Renal cortical epithelial cell (primary cell): ENCODE measurements around the gene NPNT. TPM values are rescaled to one million over a fixed set of nuclear protein-coding genes. Genes with fewer than 3 reads are reported as not detected.

ENCODE experiments used
- DNase-seq: peaks from one replicate; pipeline ENCODE4 v3.0.0-alpha.2; 2011; ENCODE audit warnings: low read depth
- total RNA-seq: library from RNA; depleted of rRNA; stranded (reverse); fragments of >200 nt; gene quantifications from 2 replicates; pipeline ENCODE4 v1.2.3, GENCODE V29; 2014

NPNT gene
- total RNA-seq, 1 donor from 2014 or later: 10.3 TPM

GRCh38 chr4:105970371-105970770 is 75.1 kb downstream of the NPNT start:
- no peak for DNase-seq

DNA sequence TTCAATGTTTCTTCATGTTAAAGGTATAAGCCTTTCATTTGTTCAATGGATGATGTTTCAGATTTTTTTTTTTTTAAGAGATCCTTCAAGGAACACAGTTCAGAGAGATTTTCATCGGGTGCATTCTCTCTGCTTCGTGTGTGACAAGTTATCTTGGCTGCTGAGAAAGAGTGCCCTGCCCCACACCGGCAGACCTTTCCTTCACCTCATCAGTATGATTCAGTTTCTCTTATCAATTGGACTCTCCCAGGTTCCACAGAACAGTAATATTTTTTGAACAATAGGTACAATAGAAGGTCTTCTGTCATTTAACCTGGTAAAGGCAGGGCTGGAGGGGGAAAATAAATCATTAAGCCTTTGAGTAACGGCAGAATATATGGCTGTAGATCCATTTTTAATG is 75.8 kb downstream of the NPNT start:
- no peak for DNase-seq

DNA sequence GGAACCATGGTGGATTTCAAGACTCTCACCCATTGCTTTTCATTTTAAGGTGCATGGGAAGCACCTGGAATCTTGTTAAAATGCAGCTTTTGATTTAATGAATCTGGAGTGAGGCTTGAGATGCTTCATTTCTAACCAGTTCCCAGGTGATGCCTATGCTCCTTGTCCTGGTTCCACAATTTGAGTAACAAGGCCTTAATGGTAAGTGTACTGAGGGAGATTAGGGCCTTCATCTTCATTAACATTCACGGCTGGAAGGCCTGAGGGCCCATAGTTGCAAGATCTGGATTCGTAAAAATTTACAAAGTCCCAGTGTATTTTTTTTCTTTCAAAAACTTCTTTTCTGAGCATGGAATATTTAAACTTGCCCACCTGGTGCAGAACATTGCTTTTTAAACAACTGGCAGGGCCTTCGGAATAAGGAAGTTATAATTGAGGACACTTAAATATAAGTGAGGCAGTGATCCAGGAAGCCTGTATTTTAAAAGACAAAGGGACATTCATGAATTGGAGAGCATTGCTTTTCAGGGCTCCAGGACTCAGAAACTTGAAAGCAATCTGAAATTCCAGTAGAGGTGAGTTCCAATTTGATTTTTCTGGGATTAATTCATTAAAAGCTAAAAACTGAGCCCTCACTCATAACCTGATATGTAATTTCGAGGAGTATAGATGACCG is 77.8 kb downstream of the NPNT start:
- DNase-seq: no peak

DNA sequence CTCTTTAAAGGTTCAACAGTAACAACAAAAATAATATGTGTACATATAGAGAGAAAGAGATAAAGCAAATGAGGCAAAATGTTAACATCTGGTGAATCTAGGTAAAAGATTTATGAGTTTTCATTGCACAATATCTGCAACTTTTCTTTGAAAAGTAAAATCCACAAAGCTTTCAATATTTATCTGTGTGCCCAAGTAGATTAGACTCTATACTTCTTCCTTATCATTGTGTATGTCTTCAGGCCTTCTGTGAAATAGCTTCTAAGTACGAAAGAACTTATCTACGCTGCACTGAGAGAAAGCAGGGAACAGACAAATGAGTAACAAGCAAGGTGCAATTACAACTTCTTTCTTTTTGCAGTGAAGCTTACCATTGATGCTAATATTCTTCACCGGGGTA is 81.6 kb downstream of the NPNT start:
- DNase-seq: no peak

DNA sequence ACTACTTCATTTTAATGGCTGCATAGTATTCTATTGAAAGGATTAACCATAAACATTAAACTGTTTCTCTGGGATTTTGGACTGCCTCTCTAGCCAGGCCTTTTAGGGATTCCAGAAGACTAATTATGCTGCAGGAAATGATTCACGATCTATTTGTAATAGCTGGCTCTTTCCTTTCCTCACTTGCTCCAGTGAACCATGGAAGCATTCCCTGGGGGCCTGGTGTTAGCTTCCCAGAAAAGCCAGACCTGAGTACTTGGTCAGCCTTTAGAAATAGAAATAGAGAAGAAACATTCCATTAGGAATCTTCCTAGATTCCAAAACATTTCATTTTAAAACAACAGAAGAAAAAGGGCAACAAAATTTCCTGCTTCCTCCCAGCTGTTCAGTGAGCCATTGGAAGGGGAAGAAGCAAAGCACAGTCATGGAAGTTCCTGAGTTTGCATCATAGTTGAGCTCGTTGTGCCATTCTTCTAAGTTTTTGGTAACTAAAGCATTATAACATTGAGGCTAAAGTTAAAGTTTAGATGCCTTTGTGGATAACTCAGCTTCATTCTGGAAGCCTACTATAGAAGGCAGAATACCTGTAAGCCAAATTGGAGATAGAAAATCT is 83.5 kb downstream of the NPNT start:
- DNase-seq: peak; percentile 98

GRCh38 chr4:105979506-105979905 is 84.2 kb downstream of the NPNT start:
- DNase-seq: peak; percentile 71

GRCh38 chr4:105988671-105989070 is 93.4 kb downstream of the NPNT start:
- DNase-seq: no peak

- peak; percentile 42 for DNase-seq
These were observed 94.4 kb downstream of the NPNT start for GRCh38 chr4:105989485-105990242.

GRCh38 chr4:105990933-105991332 is 95.7 kb downstream of the NPNT start:
- peak; percentile 97 for DNase-seq

DNA sequence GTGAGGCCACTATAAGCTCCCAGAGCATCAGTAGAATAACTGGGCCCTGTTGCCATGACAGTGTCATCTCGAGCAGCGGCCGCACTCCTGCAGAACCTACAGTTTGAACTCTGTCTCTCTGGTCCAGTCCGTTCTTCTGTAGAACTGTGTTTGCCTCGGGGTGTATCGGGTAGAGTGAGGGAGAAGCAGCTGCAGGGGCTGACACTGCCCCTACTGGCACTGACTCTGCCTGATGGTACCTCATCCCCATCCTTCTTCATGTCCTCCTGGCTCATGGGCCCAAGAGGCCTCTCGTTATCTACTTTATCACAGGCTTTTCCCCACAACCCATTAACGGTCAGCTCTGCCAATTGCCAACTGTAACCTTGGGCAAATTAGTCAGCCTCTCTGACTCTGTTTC is 96.5 kb downstream of the NPNT start:
- DNase-seq: no peak

DNA sequence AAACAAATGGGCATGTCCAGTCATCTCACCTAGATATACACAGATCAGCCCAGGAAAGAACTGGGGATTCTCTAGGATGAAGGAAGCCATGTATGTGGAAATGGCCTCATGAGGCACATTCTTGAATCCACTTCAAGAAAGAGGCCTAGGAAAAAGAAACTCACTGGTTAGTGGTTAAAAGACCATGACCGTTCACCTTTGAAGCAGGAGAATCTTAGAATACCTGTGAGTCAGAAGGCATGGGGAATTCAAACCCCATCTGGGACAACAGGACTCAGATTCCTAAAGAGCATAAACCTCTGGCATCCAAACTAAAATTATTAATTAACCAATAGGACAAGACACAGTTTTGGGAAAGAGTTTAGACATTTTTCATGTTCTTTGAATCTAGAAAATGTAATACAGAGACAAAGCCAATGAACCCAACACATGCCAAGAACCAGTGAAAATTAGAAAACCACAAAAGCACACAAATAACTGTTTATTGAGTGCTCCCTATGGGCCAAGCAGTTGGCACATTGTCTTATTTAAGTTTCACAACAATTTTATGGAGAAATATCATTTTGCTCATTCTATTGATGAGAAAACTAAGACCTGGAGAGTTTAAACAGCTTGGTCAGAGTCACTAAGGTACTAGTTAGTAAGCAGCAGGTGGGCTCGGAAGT is 97.5 kb downstream of the NPNT start:
- DNase-seq: peak; percentile 99

DNA sequence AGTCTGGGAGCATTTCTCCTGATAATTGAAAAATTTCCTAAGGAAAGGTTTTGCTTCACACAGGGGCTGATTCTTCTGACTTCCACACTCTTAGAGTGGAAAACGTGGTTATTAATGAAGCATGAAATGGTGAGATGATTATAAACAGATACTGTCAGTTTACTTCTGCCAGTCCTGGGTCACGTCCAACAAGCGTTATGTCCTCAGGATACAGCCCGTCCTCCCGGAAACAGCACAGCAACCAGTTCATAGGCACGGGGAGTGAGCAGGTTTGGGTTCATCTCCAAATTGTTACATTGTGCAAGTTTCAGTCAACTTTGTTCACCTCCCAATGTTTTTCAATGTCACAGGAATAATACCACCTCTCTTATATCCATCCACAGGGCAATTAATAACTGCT is 98.8 kb downstream of the NPNT start:
- no peak for DNase-seq

- no peak for DNase-seq
These were observed 99.7 kb downstream of the NPNT start for GRCh38 chr4:105994841-105995501.

GRCh38 chr4:105996845-105997244 is 101.6 kb downstream of the NPNT start:
- peak; percentile 37 for DNase-seq

DNA sequence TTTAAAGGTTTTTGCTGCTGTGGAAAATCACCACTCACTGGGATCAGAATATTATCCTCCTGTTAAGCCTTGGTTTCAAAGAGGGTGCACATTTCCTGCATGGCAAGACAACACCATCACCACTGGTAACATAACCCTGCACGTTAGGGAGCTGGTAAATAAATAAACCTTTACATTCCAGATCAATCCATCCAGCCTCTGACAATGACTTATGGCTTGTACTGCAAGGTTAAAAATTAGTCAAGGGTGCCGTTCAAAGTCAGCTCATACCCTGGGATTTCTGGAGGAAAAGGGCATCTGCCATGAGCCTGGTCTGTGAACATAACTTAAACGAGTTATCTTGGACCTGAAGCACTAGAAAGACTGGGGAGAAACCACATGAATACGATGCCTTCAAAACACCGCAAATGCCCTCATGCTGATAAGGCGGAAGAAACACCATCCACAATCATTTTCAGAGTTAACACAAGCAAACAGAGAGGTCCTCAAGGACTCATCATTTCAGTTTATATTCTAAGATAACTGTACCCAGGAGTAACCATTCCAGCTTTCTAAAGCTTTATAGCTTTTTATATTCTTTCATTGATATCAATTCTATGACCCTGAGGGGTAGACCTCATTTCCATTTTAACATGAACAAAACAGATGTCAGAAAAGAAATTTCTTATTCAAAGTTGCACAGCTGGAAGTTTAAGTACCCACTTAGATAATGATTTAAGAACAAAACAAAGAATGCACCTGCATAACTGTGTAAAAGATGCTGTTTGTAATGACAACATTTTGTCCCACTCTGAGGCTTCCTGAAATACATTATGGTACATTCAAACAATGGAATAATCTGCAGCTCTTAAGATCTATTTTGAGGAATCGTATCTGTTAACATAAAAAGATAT is 103.1 kb downstream of the NPNT start:
- DNase-seq: peak; percentile 90

DNA sequence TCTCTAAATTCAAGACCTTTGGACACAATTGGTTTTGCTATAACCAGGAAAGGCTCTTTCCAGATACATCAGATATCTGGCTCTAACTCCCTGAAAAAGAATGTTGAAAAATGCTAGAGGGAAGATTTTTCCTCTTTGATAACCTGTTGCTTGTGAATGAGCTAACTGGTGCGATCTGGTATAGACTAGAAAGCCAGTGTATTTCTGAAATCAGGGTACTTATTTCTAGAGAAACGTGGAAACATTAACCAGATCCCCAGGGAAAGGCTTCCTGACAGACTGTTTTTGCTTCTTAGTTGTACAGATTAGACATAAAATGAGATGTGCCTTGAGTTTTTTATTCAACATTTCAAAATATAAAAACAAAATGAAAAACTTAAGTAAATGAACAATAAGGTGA is 107.7 kb downstream of the NPNT start:
- DNase-seq: peak; percentile 72

DNA sequence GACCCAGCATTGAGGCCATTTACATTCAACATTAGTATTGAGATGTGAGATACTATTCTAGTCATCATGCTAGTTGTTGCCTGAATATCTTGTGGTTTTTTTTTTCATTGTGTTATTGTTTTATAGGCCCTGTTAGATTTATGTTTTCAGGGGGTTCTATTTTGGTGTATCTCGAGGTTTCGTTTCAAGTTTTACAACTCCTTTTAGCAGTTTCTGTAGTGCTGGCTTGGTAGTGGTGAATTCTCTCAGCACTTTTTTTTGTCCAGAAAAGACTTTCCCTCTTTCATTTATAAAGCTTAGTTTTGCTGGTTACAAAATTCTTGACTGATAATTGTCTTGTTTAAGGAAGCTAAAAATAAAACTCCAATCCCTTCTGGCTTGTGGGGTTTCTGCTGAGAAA is 115.5 kb downstream of the NPNT start:
- DNase-seq: no peak

GRCh38 chr4:106011387-106011786 is 116.1 kb downstream of the NPNT start:
- DNase-seq: no peak

GRCh38 chr4:106017975-106018374 is 122.7 kb downstream of the NPNT start:
- no peak for DNase-seq

- DNase-seq: no peak
These were observed 124.5 kb downstream of the NPNT start for GRCh38 chr4:106019771-106020170.
